Esophagus muscularis mucosa (tissue), 4 donors: Measurements from ENCODE around the gene DISC1. TPM values are rescaled to one million over a fixed set of nuclear protein-coding genes. Genes with fewer than 3 reads are reported as not detected.

Experiments
- DNase-seq: peaks from one replicate; pipeline ENCODE4 v3.0.0-alpha.2; 2017; ENCODE audit errors: extremely low spot score
- H3K27ac ChIP-seq, 4 donors: fragments of 200-600 bp; sonication (generic); replicated peaks in 1 of 4; 1 replicate in 3 of 4; 2 replicates in 1 of 4; pipeline ENCODE4 v1.5.1; 2016 to 2019; ENCODE audit warnings: mild to moderate bottlenecking in 1 of 4
- H3K27me3 ChIP-seq, 4 donors: fragments of 200-600 bp; sonication (generic); one replicate each; pipeline versions ENCODE4 v1.5.1 to v1.6.0; 2016 to 2019
- H3K36me3 ChIP-seq, 4 donors: fragments of 200-600 bp; sonication (generic); one replicate each; pipeline ENCODE4 v1.5.1; 2016 to 2019
- H3K4me1 ChIP-seq, 4 donors: fragments of 200-600 bp; sonication (generic); one replicate each; pipeline ENCODE4 v1.5.1; 2016 to 2019
- H3K4me3 ChIP-seq, 4 donors: fragments of 200-600 bp; sonication (generic); 1 replicate in 2 of 4; 2 replicates in 2 of 4; pipeline ENCODE4 v1.5.1; 2016 to 2019; ENCODE audit warnings: mild to moderate bottlenecking in 4 of 4, moderate library complexity in 1 of 4
- H3K9me3 ChIP-seq, 4 donors: fragments of 200-600 bp; sonication (generic); 1 replicate in 3 of 4; 2 replicates in 1 of 4; pipeline ENCODE4 v1.5.1; 2016 to 2019
- CTCF ChIP-seq, 3 experiments: fragments of 200-600 bp in 2 of 3; fragments of 450-650 bp in 1 of 3; sonication (generic) in 2 of 3; IDR thresholded peaks; one replicate each; pipeline ENCODE4 v1.5.1; 2017 to 2019; ENCODE audit warnings: antibody characterized with exemption in 3 of 3, mild to moderate bottlenecking in 2 of 3, moderate library complexity in 1 of 3
- EP300 ChIP-seq: sonication (generic); formaldehyde crosslinking; IDR thresholded peaks from one replicate; pipeline ENCODE4 v1.6.1; 2017; ENCODE audit warnings: antibody characterized with exemption
- POLR2A ChIP-seq: fragments of 450-650 bp; IDR thresholded peaks from one replicate; pipeline ENCODE4 v1.6.1; 2017; ENCODE audit warnings: antibody characterized with exemption, moderate library complexity, mild to moderate bottlenecking, low read depth
- POLR2AphosphoS5 ChIP-seq, 2 donors: sonication (generic); formaldehyde crosslinking; IDR thresholded peaks; one replicate each; pipeline ENCODE4 v1.6.1; 2017; ENCODE audit warnings: antibody characterized with exemption in 2 of 2
- WGBS: methylation state at CpG from one replicate; pipeline ENCODE4 v1.1.5; 2018; 5-methylcytosine and 5-hydroxymethylcytosine counted together
- intact Hi-C: fragments of 100-400 bp; cut with DNase I; formaldehyde crosslinking; loops from one replicate; pipeline ENCODE4 v1.15.1; 2023
- total RNA-seq, 4 donors: library from RNA; depleted of rRNA; stranded (reverse); fragments of >200 nt; gene quantifications; one replicate each; pipeline versions ENCODE4 v1.1.0 to v1.2.1, GENCODE V29; 2016

DISC1 gene
- total RNA-seq, 4 donors from 2014 or later: 5.3 to 6.6 (median 6.2) TPM

GRCh38 chr1:231665101-231665500 is 38.5 kb downstream of the DISC1 start:
- WGBS: 80% methylated on average over 5 of the region's 5 CpGs
- Histone ChIP-seq H3K4me3 (no peak overlapping the region), H3K27me3 (no peaks in the 10 kb centered on the region), H3K27ac (no peak overlapping the region), H3K36me3 (no peaks in the 10 kb centered on the region), H3K4me1 (no peaks in the 10 kb centered on the region), H3K9me3 (peaks cover 0 to 24% (median 6%) of the 10 kb centered on the region in 4 donors)
- no peak for DNase-seq
- intact Hi-C loops: no loop called here
- TF ChIP-seq CTCF (IDR thresholded peaks at IDR 0.05) (no peak), POLR2AphosphoS5 (IDR thresholded peaks at IDR 0.05) (no peak), POLR2A (no peak), EP300 (no peak)

- no peak for DNase-seq
- intact Hi-C loops: no loop called here
- H3K4me1 ChIP-seq: no peaks in the 10 kb centered on the region
- H3K9me3 ChIP-seq: peaks cover 0 to 30% (median 4%) of the 10 kb centered on the region in 4 donors
- WGBS: 98% methylated on average over 3 of the region's 3 CpGs
- no peak for TF ChIP-seq POLR2AphosphoS5 (IDR thresholded peaks at IDR 0.05)
- TF ChIP-seq POLR2A: no peak
- no peak for TF ChIP-seq CTCF (IDR thresholded peaks at IDR 0.05)
- TF ChIP-seq EP300: no peak
- H3K27ac ChIP-seq: no peak overlapping the region
- H3K4me3 ChIP-seq: no peak overlapping the region
- H3K36me3 ChIP-seq: no peaks in the 10 kb centered on the region
- H3K27me3 ChIP-seq: no peaks in the 10 kb centered on the region
These were observed 39.1 kb downstream of the DISC1 start for GRCh38 chr1:231665726-231666125.

DNA sequence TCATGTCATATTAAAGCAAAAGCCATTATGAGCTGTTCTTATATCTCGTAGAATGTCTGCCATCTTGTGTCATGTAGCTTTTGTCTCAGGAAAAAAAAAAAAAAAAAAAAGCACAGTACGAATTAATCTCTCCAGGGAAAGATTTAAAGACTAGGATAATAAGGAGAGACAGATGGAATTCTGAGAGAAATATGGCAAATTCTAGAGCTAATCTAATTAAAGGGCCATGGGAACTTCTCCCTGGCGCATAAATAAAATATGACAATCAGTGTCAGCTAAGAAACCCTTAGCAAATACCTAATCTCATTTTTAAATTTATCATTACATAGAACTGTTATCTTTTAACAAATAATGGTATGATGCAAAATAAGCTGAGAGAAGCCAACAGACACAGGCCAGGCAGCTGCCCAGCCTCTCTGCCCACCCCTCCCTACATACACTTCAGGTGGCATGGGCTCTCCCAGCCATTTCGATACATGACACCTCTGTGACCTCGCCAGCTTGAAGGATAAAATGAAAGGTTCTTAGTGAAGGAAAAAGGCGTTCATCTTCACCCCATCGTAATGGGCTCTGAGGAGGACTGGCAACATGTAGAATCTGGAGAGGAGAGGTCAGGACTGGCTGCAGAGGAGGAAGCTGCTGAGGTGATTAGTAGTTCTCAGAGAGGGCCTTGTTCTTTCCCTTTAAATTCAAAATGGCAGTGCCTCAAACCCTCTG is 39.8 kb downstream of the DISC1 start:
- intact Hi-C loops: no loop called here
- H3K27me3 ChIP-seq: no peaks in the 10 kb centered on the region
- peaks cover 0 to 32% (median 2%) of the 10 kb centered on the region in 4 donors for H3K9me3 ChIP-seq

GRCh38 chr1:231666937-231667608 is 40.5 kb downstream of the DISC1 start:
- 30% methylated on average over 1 of the region's 1 CpG for WGBS
- intact Hi-C loops: no loop called here
- TF ChIP-seq CTCF (IDR thresholded peaks at IDR 0.05) (no peak), POLR2A (no peak), POLR2AphosphoS5 (IDR thresholded peaks at IDR 0.05) (no peak), EP300 (no peak)
- Histone ChIP-seq H3K4me1 (no peaks in the 10 kb centered on the region), H3K36me3 (no peaks in the 10 kb centered on the region), H3K4me3 (no peak overlapping the region), H3K27me3 (no peaks in the 10 kb centered on the region), H3K27ac (no peak overlapping the region), H3K9me3 (peaks cover 0 to 29% (median 2%) of the 10 kb centered on the region in 4 donors)
- no peak for DNase-seq

More for the DNA sequence above, 39.8 kb downstream of the DISC1 start:
- WGBS: 76% methylated on average over 7 of the region's 7 CpGs
- Histone ChIP-seq H3K27ac (no peak overlapping the region), H3K4me1 (no peaks in the 10 kb centered on the region), H3K4me3 (no peak overlapping the region), H3K36me3 (no peaks in the 10 kb centered on the region)
- TF ChIP-seq POLR2A (no peak), EP300 (no peak), POLR2AphosphoS5 (IDR thresholded peaks at IDR 0.05) (no peak), CTCF (IDR thresholded peaks at IDR 0.05) (no peak)
- no peak for DNase-seq
